GM15510 (cell line): ENCODE results near the gene ERG.

Experiments
- POLR2A ChIP-seq: IDR thresholded peaks from 3 replicates; pipeline ENCODE4 v1.6.1; 2011; ENCODE audit warnings: borderline replicate concordance; ENCODE audit not compliant: insufficient read length; ENCODE audit errors: extremely low read depth

The ERG gene

GRCh38 chr21:38505654-38506523, 7.6 kb upstream of the ERG start:
- no peak for TF ChIP-seq POLR2A

- no peak for TF ChIP-seq POLR2A
These were observed 5.8 kb upstream of the ERG start for GRCh38 chr21:38504066-38504465.

GRCh38 chr21:38503583-38503982, 5.3 kb upstream of the ERG start:
- no peak for TF ChIP-seq POLR2A

- TF ChIP-seq POLR2A: no peak
These were observed 1.8 kb upstream of the ERG start for GRCh38 chr21:38500073-38500472.

- TF ChIP-seq POLR2A: no peak
These were observed 1.0 kb upstream of the ERG start for GRCh38 chr21:38499296-38499695.

GRCh38 chr21:38496224-38496623, 2.1 kb downstream of the ERG start:
- TF ChIP-seq POLR2A: no peak

GRCh38 chr21:38495696-38496095, 2.6 kb downstream of the ERG start:
- no peak for TF ChIP-seq POLR2A

GRCh38 chr21:38495242-38495641, 3.0 kb downstream of the ERG start:
- no peak for TF ChIP-seq POLR2A

GRCh38 chr21:38494703-38495102, 3.6 kb downstream of the ERG start:
- no peak for TF ChIP-seq POLR2A

- TF ChIP-seq POLR2A: no peak
These were observed 4.0 kb downstream of the ERG start for GRCh38 chr21:38494251-38494642.

GRCh38 chr21:38493549-38494250, 4.6 kb downstream of the ERG start:
- TF ChIP-seq POLR2A: no peak

- TF ChIP-seq POLR2A: no peak
These were observed 6.3 kb downstream of the ERG start for GRCh38 chr21:38492007-38492406.

- TF ChIP-seq POLR2A: no peak
These were observed 6.7 kb downstream of the ERG start for GRCh38 chr21:38491536-38491935.

GRCh38 chr21:38490411-38491020, 7.8 kb downstream of the ERG start:
- TF ChIP-seq POLR2A: no peak

GRCh38 chr21:38489729-38490128, 8.5 kb downstream of the ERG start:
- TF ChIP-seq POLR2A: no peak

GRCh38 chr21:38489271-38489652, 9.0 kb downstream of the ERG start:
- TF ChIP-seq POLR2A: no peak

GRCh38 chr21:38488640-38489270, 9.5 kb downstream of the ERG start:
- TF ChIP-seq POLR2A: no peak
